H1 (cell line): ENCODE data around the gene ZNF860. TPM values are rescaled to one million over a fixed set of nuclear protein-coding genes. Genes with fewer than 3 reads are reported as not detected.

Experiments
- CTCF ChIA-PET: fragments of 300-600 bp; sonication (Branson Sonifier 250); formaldehyde crosslinking; loops from one replicate; lab custom pipeline; 2021; ENCODE audit not compliant: partially characterized antibody; lab: Charles Lee
- POLR2A ChIA-PET: fragments of 300-600 bp; sonication (Branson Sonifier 250); formaldehyde crosslinking; loops from one replicate; lab custom pipeline; 2021; ENCODE audit warnings: inconsistent platforms; ENCODE audit not compliant: partially characterized antibody; lab: Charles Lee
- DNase-seq, 2 experiments: peaks; one replicate each; pipeline versions ENCODE4 v3.0.0 to v3.0.0-alpha.2; 2010 to 2022; ENCODE audit warnings: low spot score in 2 of 2, low read depth in 1 of 2, mixed read lengths in 1 of 2
- FAIRE-seq: peaks from 2 replicates; lab custom pipeline; 2011; peaks lifted over from hg19 to GRCh38; lab: Jason Lieb, UNC
- H2AFZ ChIP-seq: 2 replicates; pipeline ENCODE4 v1.8.1; 2012; ENCODE audit warnings: low read length, inconsistent platforms
- H2AK5ac ChIP-seq: 2 replicates; pipeline ENCODE4 v1.6.1; 2013; ENCODE audit warnings: low read depth, low read length
- H2BK120ac ChIP-seq: replicated peaks from 2 replicates; pipeline ENCODE3; 2013; ENCODE audit warnings: low read depth, low read length, inconsistent platforms
- H2BK12ac ChIP-seq: 2 replicates; pipeline ENCODE4 v1.6.1; 2013; ENCODE audit warnings: low read depth, low read length
- H2BK15ac ChIP-seq: 2 replicates; pipeline ENCODE4 v1.6.1; 2013; ENCODE audit warnings: low read length
- H2BK20ac ChIP-seq: 2 replicates; pipeline ENCODE4 v1.6.1; 2013; ENCODE audit warnings: low read length
- H2BK5ac ChIP-seq: 2 replicates; pipeline ENCODE4 v1.6.1; 2013; ENCODE audit warnings: low read depth, low read length
- H3K14ac ChIP-seq: 2 replicates; pipeline ENCODE4 v1.6.1; 2013; ENCODE audit warnings: inconsistent platforms; ENCODE audit not compliant: insufficient read length
- H3K18ac ChIP-seq: 2 replicates; pipeline ENCODE4 v1.6.1; 2013; ENCODE audit warnings: low read length; ENCODE audit errors: extremely low read depth
- H3K23ac ChIP-seq: 2 replicates; pipeline ENCODE4 v1.6.1; 2013; ENCODE audit warnings: inconsistent platforms; ENCODE audit not compliant: insufficient read length
- H3K23me2 ChIP-seq: 2 replicates; pipeline ENCODE4 v1.6.1; 2013; ENCODE audit warnings: low read depth, low read length
- H3K27ac ChIP-seq: 2 replicates; pipeline ENCODE4 v1.6.1; 2011; ENCODE audit warnings: low read depth, low read length, inconsistent platforms
- H3K27me3 ChIP-seq, 4 experiments: replicated peaks in 1 of 4; 1 replicate in 1 of 4; 2 replicates in 3 of 4; pipeline versions ENCODE4 v1.6.1 to v1.8.1; 2011 to 2013; ENCODE audit warnings: low read length in 3 of 4, mild to moderate bottlenecking in 3 of 4, inconsistent platforms in 2 of 4, mixed read lengths in 2 of 4, moderate library complexity in 1 of 4; ENCODE audit not compliant: control insufficient read depth in 3 of 4, insufficient read depth in 3 of 4; ENCODE audit errors: extremely low read depth in 1 of 4
- H3K36me3 ChIP-seq, 4 experiments: 2 replicates each; pipeline versions ENCODE4 v1.6.1 to v1.8.1; 2011 to 2013; ENCODE audit warnings: mild to moderate bottlenecking in 4 of 4, low read length in 3 of 4, moderate library complexity in 2 of 4, control low read depth in 1 of 4, inconsistent platforms in 1 of 4; ENCODE audit not compliant: insufficient read depth in 4 of 4, control insufficient read depth in 2 of 4
- H3K4ac ChIP-seq: replicated peaks from 2 replicates; pipeline ENCODE3; 2013; ENCODE audit warnings: low read length, low read depth, mixed read lengths, inconsistent platforms; ENCODE audit not compliant: insufficient read length
- H3K4me1 ChIP-seq, 4 experiments: replicated peaks in 1 of 4; 1 replicate in 1 of 4; 2 replicates in 3 of 4; pipeline versions ENCODE4 v1.6.1 to v1.8.1; 2011 to 2013; ENCODE audit warnings: low read length in 3 of 4, inconsistent platforms in 2 of 4, mixed read lengths in 1 of 4; ENCODE audit not compliant: insufficient read depth in 4 of 4, control insufficient read depth in 3 of 4
- H3K4me2 ChIP-seq, 2 experiments: 2 replicates each; pipeline versions ENCODE4 v1.6.1 to v1.8.1; 2011 to 2013; ENCODE audit warnings: low read depth in 2 of 2, low read length in 2 of 2, control low read depth in 1 of 2, inconsistent platforms in 1 of 2, mild to moderate bottlenecking in 1 of 2; ENCODE audit not compliant: insufficient read depth in 1 of 2
- H3K4me3 ChIP-seq, 4 experiments: fragments of 200-600, 300-600 bp in 1 of 4; sonication (generic), shearing (Covaris generic), sonication (Bioruptor Twin) in 1 of 4; 2 replicates each; pipeline versions ENCODE4 v1.5.1 to v1.8.1; 2011 to 2016; ENCODE audit warnings: low read length in 4 of 4, low read depth in 3 of 4, control low read depth in 2 of 4, inconsistent platforms in 2 of 4, mild to moderate bottlenecking in 2 of 4, mixed read lengths in 1 of 4, moderate library complexity in 1 of 4; ENCODE audit not compliant: insufficient read depth in 2 of 4; ENCODE audit errors: extremely low read depth in 1 of 4
- H3K56ac ChIP-seq: replicated peaks from 2 replicates; pipeline ENCODE3; 2013; ENCODE audit warnings: low read depth, mild to moderate bottlenecking, mixed read lengths, low read length, inconsistent platforms; ENCODE audit not compliant: insufficient read length
- H3K79me1 ChIP-seq: 2 replicates; pipeline ENCODE4 v1.6.1; 2013; ENCODE audit warnings: low read depth, low read length, control low read depth
- H3K79me2 ChIP-seq, 2 experiments: 2 replicates each; pipeline versions ENCODE4 v1.6.1 to v1.8.1; 2012 to 2013; ENCODE audit warnings: low read length in 2 of 2, mild to moderate bottlenecking in 2 of 2, inconsistent platforms in 1 of 2; ENCODE audit not compliant: insufficient read depth in 2 of 2, control insufficient read depth in 1 of 2
- H3K9ac ChIP-seq, 4 experiments: replicated peaks in 1 of 4; 1 replicate in 1 of 4; 2 replicates in 3 of 4; pipeline versions ENCODE4 v1.6.1 to v1.8.1; 2011 to 2013; ENCODE audit warnings: low read depth in 3 of 4, low read length in 3 of 4, control low read depth in 2 of 4, mild to moderate bottlenecking in 2 of 4, moderate library complexity in 2 of 4, inconsistent platforms in 1 of 4; ENCODE audit errors: extremely low read depth in 1 of 4
- H3K9me3 ChIP-seq, 2 experiments: 2 replicates each; pipeline versions ENCODE4 v1.6.1 to v1.8.1; 2012 to 2013; ENCODE audit warnings: mild to moderate bottlenecking in 2 of 2, moderate library complexity in 2 of 2, control low read depth in 1 of 2, inconsistent platforms in 1 of 2, low read depth in 1 of 2, low read length in 1 of 2, mixed read lengths in 1 of 2; ENCODE audit not compliant: insufficient read depth in 2 of 2
- H4K20me1 ChIP-seq, 2 experiments: replicated peaks in 1 of 2; 2 replicates each; pipeline versions ENCODE3 to v1.8.1; 2011 to 2013; ENCODE audit warnings: inconsistent platforms in 2 of 2, low read length in 2 of 2, mild to moderate bottlenecking in 1 of 2; ENCODE audit not compliant: insufficient read depth in 2 of 2, control insufficient read depth in 1 of 2
- H4K5ac ChIP-seq: 2 replicates; pipeline ENCODE4 v1.6.1; 2013; ENCODE audit warnings: low read length, low read depth, mixed read lengths, inconsistent platforms; ENCODE audit not compliant: insufficient read length
- H4K8ac ChIP-seq: 2 replicates; pipeline ENCODE4 v1.8.0; 2013; ENCODE audit warnings: mild to moderate bottlenecking, moderate library complexity, low read length, inconsistent platforms; ENCODE audit not compliant: insufficient read depth; ENCODE audit errors: extremely low read depth
- H4K91ac ChIP-seq: replicated peaks from 2 replicates; pipeline ENCODE3; 2013; ENCODE audit warnings: low read length, mixed read lengths, inconsistent platforms; ENCODE audit not compliant: insufficient read length
- CBX5 ChIP-seq: fragments of 300-800, 300-1000 bp; sonication (generic); IDR thresholded peaks from 2 replicates; pipeline ENCODE4 v1.7.1; 2016; ENCODE audit warnings: antibody characterized with exemption, low read length, low read depth
- WGBS, 2 experiments: shearing (Covaris generic) in 1 of 2; methylation state at CpG; one replicate each; pipeline versions ENCODE4 v1.1.6 to v1.1.7; 2013 to 2015; ENCODE audit warnings: low lambda C conversion rate in 2 of 2, mixed read lengths in 2 of 2, inconsistent platforms in 1 of 2, low coverage in 1 of 2, missing lambda C conversion rate in 1 of 2; ENCODE audit not compliant: insufficient replicate concordance in 2 of 2, insufficient coverage in 1 of 2, insufficient read length in 1 of 2; ENCODE audit errors: extremely low coverage in 1 of 2, missing lambda C conversion rate in 1 of 2; 5-methylcytosine and 5-hydroxymethylcytosine counted together
- polyA plus RNA-seq, 7 experiments: library from polyadenylated mRNA; depleted of rRNA in 3 of 7; stranded (reverse) in 5 of 7; unstranded in 2 of 7; fragments of >200 nt in 5 of 7; fragments of 200-250 nt in 2 of 7; gene quantifications; 1 replicate in 5 of 7; 2 replicates in 1 of 7; 4 replicates in 1 of 7; pipeline versions ENCODE4 v1.2.1 to v1.2.3, GENCODE V29; 2011 to 2013; ENCODE audit warnings: missing spikeins in 2 of 7, mixed read lengths in 2 of 7
- total RNA-seq: library from RNA; stranded (reverse); fragmentation: NEBNext Ultra II Directional; extraction: Animal tissue kit (Norgen Biotek cat#: 25700); gene quantifications from 2 replicates; pipeline ENCODE4 v1.2.1, GENCODE V29; 2021

ZNF860 gene
- total and polyA plus RNA-seq, 2 of the 8 experiments (the other 6 are each of a cell fraction or from before 2014, with no cell fraction given) = 3.2 to 8.6 TPM

DNA sequence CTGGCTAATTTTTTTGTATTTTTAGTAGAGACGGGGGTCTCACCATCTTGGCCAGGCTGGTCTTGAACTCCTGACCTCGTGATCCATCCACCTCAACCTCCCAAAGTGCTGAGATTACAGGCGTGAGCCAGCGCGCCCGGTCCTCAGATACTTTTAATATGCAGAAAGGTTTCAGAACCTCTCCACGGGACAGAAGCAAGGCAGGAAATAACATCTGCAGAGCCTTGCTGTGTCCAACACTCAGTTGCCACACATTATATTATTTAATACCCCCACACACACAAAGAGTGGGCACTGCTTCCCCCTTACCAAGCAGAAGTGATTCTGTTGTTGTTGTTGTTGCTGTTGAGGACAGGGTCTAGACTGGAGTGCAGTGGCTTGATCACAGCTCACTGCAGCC, 28.5 kb upstream of the ZNF860 start:
- H3K4me2 ChIP-seq = no peak overlapping the region
- H2AK5ac ChIP-seq = no peak overlapping the region
- H3K4ac ChIP-seq = no peak overlapping the region
- H3K27ac ChIP-seq = no peak overlapping the region
- FAIRE-seq (no peak), DNase-seq (no peak)
- H3K36me3 ChIP-seq = peaks cover 0 to 16% (median 6%) of the 10 kb centered on the region in 4 experiments; a peak in 3 of 8 replicates
- H4K5ac ChIP-seq = no peak overlapping the region
- H3K9me3 ChIP-seq = peaks cover 19 to 20% of the 10 kb centered on the region in 2 experiments
- H3K23ac ChIP-seq = no peak overlapping the region
- H3K79me1 ChIP-seq = peaks cover 4% of the 10 kb centered on the region
- no peaks in the 10 kb centered on the region for H3K23me2 ChIP-seq
- 78% methylated on average over 7 of the region's 7 CpGs; no CpG with 5 or more reads in 1 of the 2 experiments for WGBS, 2 experiments
- no peak overlapping the region for H3K4me3 ChIP-seq
- POLR2A ChIA-PET = no interaction called here
- no peak overlapping the region for H3K56ac ChIP-seq
- no peaks in the 10 kb centered on the region for H4K20me1 ChIP-seq
- H3K9ac ChIP-seq = no peak overlapping the region
- peaks cover 0 to 7% (median 4%) of the 10 kb centered on the region in 4 experiments; a peak in 4 of 7 replicates for H3K4me1 ChIP-seq
- no peak overlapping the region for H2BK12ac ChIP-seq
- H4K8ac ChIP-seq = no peak overlapping the region
- H3K14ac ChIP-seq = no peak overlapping the region
- H2BK20ac ChIP-seq = no peak overlapping the region
- H3K79me2 ChIP-seq = peaks cover 24 to 95% of the 10 kb centered on the region in 2 experiments
- CTCF ChIA-PET = interaction anchor here (1.3 kb wide), 1 partner anchor 162 kb away, joined by 3 read pairs; no protein-coding TSS in a partner anchor
- no peak overlapping the region for H2BK5ac ChIP-seq
- no peak overlapping the region for H3K18ac ChIP-seq
- H2BK120ac ChIP-seq = no peak overlapping the region
- TF ChIP-seq CBX5 = no peak
- H2BK15ac ChIP-seq = no peak overlapping the region
- H3K27me3 ChIP-seq = no peaks in the 10 kb centered on the region
- H4K91ac ChIP-seq = no peak overlapping the region
- H2AFZ ChIP-seq = no peak overlapping the region
